GM21447 (cell line): ENCODE results near the gene TRAPPC12.
"Not testable (repeated sequence)": the region's sequence is repeated elsewhere in the genome, so short reads cannot be mapped to it uniquely, and the experiment has no call there.

Experiments
- ATAC-seq: cut with Tn5 transposase; IDR thresholded peaks from one replicate; pipeline ENCODE4 v1.9.1; 2021; ENCODE audit not compliant: unreplicated experiment

TRAPPC12 gene

DNA sequence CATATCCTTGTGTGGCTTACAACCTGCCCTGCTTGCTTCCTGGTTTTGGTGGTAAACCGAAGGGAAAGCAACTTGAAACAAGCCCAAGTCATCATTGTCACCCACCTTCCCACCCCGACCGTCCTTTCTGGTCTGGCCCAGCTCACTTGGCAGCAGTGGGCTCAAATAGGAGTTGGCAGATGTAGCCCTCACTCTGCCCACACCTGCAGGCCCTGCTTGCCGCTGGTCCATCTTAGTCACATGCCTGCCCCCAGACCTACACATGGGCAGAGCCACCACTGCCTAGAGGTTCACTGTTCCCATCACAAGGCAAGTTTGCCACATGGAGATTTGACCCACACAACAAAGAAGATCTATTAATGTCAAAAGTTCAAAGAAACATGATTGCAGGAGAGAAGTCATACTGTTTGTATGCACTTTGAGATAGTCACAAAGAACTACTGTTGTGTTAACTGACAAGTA lies 11.2 kb upstream of the TRAPPC12 start:
- no peak for ATAC-seq

DNA sequence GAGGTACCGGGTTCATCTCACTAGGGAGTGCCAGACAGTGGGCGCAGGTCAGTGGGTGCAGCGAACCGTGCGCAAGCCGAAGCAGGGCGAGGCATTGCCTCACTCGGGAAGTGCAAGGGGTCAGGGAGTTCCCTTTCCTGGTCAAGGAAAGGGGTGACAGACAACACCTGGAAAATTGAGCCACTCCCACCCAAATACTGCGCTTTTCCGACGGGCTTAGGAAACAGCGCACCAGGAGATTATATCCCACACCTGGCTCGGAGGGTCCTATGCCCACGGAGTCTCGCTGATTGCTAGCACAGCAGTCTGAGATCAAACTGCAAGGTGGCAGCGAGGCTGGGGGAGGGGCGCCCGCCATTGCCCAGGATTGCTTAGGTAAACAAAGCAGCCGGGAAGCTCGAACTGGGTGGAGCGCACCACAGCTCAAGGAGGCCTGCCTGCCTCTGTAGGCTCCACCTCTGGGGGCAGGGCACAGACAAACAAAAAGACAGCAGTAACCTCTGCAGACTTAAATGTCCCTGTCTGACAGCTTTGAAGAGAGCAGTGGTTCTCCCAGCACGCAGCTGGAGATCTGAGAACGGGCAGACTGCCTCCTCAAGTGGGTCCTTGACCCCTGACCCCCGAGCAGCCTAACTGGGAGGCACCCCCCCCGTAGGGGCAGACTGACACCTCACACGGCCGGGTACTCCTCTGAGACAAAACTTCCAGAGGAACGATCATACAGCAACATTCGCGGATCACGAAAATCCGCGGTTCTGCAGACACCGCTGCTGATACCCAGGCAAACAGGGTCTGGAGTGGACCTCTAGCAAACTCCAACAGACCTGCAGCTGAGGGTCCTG lies 9.9 kb upstream of the TRAPPC12 start:
- not testable (repeated sequence) for ATAC-seq

DNA sequence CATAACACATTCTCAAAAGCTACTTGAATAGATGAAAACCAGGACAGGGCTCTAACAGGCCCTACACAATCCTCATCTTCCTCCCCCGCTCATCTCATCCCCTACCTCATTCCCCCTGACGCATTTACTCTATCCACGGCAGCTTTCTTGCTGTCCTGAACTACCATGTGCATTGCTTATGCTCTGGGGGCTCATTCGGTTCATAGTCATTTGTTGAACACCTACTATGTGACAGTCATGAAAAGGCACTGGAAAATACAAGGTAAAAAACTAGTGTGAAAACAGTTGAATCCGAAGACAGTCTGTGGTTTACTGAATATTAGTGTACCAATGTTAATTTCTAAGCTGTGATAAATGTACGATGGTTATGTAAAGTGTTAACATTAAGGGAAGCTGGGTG lies 2.7 kb upstream of the TRAPPC12 start:
- no peak for ATAC-seq

DNA sequence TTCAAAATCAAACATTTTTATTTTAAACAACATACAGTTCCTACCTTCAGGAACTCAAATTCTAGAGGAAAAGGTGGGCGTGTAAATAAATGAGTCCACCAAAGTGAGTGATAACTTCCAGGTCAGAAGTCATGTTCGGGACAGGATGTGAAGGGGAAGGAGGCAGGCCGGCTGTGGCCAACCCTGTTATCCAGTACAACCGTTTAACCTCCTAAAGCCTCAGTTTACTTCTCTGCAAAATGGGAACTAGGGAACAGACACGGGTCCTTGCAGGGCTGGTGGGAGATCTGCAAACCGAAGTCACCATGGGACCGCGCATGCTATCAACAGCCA lies 2.2 kb upstream of the TRAPPC12 start:
- ATAC-seq = peak; percentile 21

DNA sequence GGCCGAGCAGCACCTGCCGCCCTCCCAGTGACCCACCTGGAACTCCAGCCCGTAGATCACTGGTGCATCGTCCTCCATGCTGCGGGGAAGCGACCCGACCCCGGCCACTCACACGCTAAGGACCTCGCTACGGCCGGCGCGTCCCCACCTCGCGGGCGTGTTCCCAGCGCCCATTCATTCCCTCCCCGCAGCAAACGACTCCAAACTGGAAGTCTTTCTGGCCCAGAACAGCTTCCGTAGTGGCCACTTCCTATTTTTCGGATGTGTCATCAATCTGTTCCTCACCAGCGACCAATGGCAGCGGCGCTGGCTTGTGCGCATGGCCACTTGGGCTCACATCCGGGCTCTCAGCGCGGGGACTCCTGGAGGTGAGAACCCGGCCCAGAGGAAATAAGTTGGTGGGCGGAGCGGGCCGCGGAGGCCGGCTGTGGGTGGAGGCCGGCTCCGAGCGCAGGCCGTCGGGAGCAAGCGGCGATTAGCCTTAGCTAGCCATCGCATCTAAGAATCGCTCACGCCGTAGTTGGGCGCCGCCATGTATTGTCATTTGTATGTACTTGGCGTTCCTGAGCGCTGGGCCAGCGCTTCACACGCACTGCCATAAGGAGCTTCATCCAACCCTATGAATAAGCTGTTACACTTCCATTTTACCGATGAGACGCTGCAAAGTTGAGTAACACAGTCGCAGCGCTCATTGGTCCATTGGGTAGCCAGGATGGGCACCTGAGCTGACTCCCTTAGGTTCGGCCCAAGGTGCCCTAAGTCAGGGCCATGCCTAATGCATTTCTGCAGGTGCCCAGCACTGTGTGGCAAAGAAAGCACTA lies 1.7 kb upstream of the TRAPPC12 start, which contains the start of gene EIPR1:
Gene EIPR1, minus strand, starts transcription at position 207 of the 821 bp plus-strand sequence. Its CDS starts 129 bp downstream, at position 78.
- peak; percentile 82 for ATAC-seq

DNA sequence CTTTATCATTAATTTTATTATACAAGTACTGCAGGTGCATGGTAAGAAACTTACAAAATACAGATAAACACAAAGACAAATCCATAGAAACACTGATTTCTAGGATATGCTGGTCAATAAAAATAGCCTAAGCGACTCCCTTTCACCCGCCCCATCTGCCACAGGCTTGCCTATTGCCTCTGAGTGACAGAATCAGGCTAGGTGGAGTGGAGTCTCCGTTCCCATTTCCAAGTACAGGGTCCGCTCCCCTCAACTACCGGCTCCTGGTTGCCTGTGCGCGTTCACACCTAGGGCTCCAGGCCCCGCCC lies 201 bp upstream of the TRAPPC12 start:
- ATAC-seq = no peak

DNA sequence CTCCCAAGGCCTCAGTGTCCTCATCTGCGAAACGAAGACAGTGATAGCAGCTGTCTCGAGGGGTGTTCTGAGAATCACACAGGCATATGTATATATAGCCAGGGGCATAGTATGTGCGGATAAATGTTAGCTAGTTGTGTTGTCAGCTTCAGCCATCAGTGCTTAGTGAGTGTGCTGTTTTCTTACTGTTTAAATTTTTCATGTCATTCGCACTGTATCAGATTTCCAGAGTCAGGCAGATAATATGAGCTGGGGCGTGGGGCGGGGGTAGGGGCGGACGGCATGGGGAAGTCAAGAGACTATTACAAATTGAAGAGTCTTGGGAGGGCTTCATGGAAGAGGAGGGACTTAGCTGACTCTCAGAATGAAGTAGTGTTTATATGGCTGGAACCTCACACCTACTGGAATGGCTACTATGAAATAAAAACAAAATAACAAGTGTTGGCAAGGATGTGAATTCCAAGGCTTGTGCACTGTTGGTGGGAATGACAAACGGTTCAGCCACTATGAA lies 7.0 kb downstream of the TRAPPC12 start:
- ATAC-seq = no peak

DNA sequence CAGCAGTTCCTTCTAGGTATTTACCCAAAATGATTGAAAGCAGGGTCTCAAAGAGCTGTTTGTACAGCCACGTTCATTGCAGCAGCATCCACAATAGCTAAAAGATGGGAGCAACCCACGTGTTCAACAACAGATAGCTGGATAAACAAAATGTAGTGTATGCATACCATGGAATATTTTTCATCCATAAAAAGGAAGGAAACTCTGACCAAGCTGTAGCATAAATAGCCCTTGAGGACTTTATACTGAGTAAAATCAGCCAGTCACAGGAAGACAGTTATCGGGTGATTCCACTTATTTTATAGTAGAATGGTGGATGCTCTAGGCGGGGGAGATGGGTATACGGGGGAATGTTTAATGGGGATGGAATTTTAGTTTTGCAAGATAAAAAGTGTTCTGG lies 7.5 kb downstream of the TRAPPC12 start:
- no peak for ATAC-seq

DNA sequence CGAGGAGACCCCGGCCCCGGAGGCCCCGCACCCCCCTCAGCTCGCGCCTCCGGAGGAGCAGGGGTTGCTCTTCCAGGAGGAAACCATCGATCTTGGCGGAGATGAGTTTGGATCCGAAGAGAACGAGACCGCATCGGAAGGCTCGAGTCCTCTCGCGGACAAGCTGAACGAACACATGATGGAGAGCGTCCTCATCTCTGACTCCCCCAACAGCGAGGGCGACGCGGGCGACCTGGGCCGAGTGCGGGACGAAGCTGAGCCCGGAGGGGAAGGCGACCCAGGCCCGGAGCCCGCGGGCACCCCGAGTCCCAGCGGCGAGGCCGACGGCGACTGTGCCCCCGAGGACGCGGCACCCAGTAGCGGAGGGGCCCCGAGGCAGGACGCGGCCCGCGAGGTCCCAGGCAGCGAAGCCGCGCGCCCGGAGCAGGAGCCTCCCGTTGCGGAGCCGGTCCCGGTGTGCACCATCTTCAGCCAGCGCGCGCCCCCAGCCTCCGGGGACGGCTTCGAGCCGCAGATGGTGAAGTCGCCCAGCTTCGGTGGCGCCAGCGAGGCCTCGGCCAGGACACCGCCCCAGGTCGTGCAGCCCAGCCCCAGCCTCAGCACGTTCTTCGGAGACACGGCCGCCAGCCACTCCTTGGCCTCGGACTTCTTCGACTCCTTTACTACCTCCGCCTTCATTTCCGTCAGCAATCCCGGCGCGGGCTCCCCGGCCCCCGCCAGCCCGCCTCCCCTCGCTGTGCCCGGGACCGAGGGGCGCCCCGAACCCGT lies 8.3 kb downstream of the TRAPPC12 start:
- no peak for ATAC-seq

DNA sequence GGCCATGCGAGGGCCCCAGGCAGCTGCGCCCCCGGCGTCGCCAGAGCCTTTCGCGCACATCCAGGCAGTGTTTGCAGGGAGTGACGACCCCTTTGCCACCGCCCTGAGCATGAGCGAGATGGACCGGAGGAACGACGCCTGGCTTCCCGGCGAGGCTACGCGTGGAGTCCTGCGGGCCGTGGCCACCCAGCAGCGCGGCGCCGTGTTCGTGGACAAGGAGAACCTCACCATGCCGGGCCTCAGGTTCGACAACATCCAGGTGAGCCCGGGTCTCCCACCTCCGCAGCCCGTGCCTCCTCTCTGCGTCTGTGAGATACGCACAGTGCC lies 8.9 kb downstream of the TRAPPC12 start:
- ATAC-seq = no peak

DNA sequence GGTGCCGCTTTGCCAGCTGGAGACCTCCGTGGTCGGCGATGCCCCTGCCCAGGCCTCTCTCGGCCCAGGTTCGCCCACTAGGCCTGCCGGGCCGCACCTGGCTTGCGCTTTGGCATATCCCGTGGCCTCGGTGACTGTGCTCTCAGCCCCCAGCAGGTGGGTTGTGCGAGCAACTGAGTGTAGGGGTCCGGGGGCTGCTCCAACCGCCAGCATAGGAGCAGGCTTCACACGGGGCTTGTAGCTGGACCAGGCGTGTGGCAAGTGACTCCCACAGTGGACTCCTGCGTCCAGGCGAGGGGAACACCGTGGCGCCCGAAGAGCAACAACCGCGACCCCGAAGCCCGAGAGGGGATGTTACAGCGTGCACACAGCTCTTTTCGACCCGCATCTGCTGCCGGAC lies 9.7 kb downstream of the TRAPPC12 start:
- ATAC-seq = no peak

DNA sequence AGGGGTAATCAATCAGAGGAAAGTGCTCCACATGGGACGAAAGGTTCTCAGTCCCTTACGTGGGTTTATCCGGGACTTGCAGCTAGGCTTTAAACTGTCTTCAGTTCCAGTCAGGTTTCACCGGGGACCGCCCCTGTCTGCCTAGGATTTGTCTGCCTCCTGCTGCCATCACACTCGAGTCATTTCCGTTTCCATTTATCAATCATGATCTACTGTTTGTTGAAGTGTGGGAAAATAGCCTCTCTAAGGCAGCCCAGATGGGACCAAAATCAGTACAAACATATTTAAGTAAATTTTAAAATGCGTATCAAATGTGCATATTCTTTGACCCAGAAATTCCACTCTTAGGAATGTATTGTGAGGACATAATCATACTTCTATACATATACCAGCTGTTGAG lies 10.5 kb downstream of the TRAPPC12 start:
- no peak for ATAC-seq

DNA sequence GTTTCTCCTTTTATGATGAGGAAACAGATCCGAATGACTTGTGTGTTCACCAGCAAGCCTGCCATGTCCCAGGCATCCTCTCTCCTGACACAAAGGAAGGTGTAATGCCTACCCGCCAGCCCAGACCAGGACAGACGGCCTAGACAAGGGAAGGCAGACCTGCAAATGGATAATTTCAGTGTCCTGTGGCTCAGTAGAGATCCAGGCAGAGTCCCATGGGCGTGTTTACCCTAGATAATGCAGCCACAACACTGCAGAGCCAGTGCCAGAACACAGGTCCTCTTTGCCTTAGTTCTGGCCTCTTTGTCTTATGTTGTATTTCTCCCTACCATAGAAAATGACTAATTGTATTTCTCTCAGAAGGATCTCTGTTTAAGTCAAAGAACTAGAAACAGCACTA lies 12.7 kb downstream of the TRAPPC12 start:
- no peak for ATAC-seq

DNA sequence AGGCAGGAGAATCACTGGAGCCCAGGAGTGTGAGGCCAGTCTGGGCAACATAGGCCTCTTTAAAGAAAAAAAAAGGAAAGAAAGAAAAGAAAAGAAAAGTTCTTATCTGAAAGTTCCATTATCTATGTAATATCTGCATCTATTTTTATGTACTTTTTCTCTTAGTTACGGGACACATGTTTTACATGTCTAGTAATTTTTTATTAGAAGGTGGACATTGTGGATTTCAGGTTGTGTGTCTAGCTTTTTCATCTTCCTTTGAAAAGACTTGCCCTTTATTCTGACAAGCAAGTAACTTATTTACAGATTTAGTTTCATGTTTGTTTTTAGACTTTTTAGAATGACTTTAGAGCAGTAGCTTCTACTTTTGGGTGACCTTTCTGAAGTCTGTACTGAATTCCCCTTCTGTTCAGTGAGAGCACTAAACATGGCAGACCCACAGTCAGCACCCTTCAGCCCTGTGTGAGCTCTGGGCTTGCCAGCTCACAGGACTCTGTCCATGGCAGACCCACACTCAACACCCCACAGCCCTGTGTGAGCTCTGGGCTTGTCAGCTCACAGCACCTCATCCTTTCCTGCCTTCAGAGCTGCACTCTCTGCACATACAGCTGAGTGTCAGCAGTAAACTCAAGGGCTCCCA lies 17.5 kb downstream of the TRAPPC12 start:
- no peak for ATAC-seq

DNA sequence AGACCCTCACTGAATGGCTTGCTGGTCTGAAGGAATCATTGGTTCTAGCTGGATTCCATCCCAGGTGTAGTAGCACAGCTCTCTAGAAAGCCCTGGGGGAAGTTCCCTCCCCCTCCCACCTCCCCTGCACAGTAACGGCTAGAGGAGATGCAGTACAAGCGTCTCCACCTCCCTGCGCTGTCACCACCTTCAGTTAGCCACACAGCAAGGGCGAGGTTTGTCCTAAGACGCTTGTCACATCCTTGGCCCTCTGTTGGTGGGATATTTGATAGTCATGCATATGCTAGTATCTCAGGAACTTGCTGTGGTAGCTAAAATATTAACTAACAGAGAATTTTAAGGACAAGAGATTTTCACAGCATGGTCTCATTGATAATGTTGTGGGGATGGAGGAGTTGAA lies 19.4 kb downstream of the TRAPPC12 start:
- ATAC-seq = no peak

DNA sequence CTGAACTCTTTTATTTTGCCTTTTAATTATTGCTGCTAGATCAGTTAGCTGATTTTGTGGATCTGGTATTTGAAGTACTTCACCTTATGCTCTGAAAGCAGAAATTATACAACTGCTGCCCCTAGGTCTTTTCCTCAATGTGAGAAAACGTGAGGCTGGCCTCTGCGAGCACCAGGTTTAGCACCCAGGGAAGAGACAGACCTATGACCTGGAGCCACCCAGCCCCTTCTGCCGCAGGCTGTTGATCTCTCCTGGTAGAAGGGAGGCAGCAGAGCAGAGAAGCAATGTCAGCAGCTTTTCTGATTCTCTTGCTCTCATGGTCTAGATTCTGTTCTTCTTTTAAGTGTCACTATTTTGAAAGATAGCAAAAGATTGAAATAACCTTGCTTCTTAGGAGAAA lies 19.9 kb downstream of the TRAPPC12 start:
- ATAC-seq = no peak

DNA sequence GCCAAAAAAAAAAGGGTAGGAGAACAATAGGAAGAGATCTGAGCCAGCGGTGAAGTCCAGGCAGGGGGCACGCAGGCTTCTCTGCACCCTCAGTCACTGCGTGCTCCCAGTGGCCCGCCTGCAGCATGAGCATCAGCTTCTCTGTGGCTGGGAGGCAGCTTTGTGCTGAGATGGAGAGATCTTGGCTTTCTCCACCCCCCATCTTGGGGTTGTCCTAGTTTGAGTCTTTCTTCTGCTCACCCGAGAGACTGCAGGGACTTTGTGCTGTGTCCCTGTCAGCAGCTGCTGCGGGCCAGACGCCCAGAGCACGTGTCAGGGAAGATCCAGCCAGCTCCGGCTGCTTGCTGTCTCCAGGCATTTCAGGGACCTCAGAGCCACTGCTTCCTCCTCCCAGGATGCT lies 20.3 kb downstream of the TRAPPC12 start:
- no peak for ATAC-seq

DNA sequence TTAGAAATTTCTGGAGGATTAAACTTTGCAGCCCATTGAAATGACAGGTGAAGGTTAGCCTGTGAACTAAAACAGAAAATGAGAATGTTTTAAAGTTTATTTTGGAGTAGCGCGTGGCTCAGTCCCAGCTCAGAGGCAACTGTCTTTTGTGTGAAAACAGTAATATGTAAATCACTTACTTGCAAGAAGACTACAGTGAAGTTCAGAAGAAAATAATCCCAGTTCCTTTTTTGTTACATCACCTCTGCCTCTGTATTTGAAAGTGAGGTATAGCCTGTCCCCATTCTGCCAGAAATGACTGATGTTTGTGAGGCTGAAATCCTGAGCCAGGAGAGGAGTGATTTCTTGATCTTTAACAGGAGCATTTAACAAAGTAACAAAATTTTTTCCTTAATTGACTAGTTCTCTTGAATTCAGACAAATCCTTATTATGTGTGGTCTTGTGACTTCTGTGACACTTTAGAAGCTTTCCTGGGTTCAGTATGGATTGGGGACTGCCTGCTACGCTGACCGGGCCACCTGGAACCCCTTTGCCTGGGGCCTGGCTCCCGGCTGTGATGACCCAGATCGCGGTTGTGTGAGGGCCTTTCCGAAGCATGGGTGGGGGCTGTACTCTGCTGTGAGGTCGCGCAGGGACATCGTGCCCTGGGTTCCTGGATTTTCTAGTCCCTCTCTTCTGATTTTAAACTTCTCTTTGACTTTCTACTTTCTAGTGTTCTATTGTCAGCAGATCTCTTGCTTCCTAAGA lies 24.3 kb downstream of the TRAPPC12 start:
- ATAC-seq = peak; percentile 100

DNA sequence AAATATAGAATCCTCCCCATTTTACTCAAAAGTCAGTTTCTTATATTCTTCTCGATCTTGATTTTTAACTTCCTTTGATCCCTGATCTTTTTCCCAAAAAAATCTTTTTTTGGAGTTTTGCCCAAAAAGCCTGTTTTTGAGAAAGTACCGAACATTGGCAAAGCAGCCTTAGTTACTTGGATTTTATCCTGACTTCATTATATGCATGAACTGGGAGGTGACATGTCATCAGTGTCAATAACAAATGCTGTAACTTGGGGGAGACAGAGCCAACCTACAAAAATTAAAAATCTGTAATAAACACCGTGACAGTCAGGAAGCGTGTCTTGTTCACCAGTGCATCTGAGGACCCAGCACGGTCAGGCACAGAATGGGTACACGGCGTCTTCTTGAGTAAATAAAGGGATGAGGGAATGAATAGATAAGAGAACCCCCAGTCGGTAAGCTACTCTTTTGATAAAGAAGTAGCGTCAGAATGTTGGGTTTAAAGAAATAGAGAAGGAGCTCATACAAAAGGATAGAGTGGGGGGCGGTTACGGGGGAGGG lies 24.9 kb downstream of the TRAPPC12 start:
- no peak for ATAC-seq

DNA sequence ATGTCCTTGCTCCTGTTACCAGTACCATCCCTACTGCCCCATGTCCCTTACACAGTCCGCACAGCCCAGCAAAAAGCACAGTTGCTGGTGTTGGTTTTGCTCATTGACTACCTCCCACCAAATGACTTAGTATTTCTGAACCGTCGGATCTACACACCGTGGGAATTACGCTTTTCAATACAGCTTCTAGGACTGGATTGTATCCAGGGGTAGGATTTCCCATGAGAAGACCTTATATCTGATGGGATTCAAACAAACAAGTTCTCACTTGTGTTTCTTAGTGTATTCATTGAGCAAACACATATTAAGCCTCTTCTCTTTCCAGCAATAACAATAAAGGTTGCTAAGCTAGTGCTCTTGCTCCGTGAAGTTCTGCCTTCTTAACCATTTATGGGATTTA lies 25.8 kb downstream of the TRAPPC12 start:
- no peak for ATAC-seq
